Activated CD8-positive, alpha-beta memory T cell treated with anti-CD3 and anti-CD28 coated beads, Interleukin-2, amount 50 U/mL, for 48 hours (primary cell): ENCODE results near the gene DNAJC12.

Experiments
- DNase-seq: peaks from one replicate; pipeline ENCODE4 v3.0.0-alpha.2; 2020

The DNAJC12 gene

GRCh38 chr10:67760272-67760671 lies 77.7 kb downstream of the DNAJC12 start:
- DNase-seq = no peak
